Measurements from ENCODE around the gene GPC5. TPM values are rescaled to one million over a fixed set of nuclear protein-coding genes. Genes with fewer than 3 reads are reported as not detected.

GPC5 gene
- total RNA-seq, 1 donor from 2014 or later: 0.28 TPM

GRCh38 chr13:91767651-91768050 is 369.2 kb downstream of the GPC5 start:
- no peak for TF ChIP-seq CTCF (conservative IDR thresholded peaks at IDR 0.05)

GRCh38 chr13:91768746-91769145 is 370.3 kb downstream of the GPC5 start:
- H3K27me3 Mint-ChIP-seq (ENCODE audit: low read depth): no peaks in the 10 kb centered on the region
- no peaks in the 10 kb centered on the region for H3K36me3 Mint-ChIP-seq (ENCODE audit: low read depth)

More at GRCh38 chr13:91767651-91768050, 369.2 kb downstream of the GPC5 start:
- Mint-ChIP-seq H3K4me3 (no peak overlapping the region), H3K4me1 (no peaks in the 10 kb centered on the region), H3K36me3 (ENCODE audit: low read depth) (no peaks in the 10 kb centered on the region), H3K27ac (ENCODE audit: unreplicated experiment) (no peak overlapping the region), H3K27me3 (ENCODE audit: low read depth) (no peaks in the 10 kb centered on the region), H3K9me3 (peaks cover 2% of the 10 kb centered on the region)
- DNase-seq (ENCODE audit: low read depth, low spot score): no peak

GRCh38 chr13:91771229-91771628 is 372.8 kb downstream of the GPC5 start:
- H3K27ac Mint-ChIP-seq (ENCODE audit: unreplicated experiment): no peak overlapping the region
- no peaks in the 10 kb centered on the region for H3K4me1 Mint-ChIP-seq
- no peaks in the 10 kb centered on the region for H3K36me3 Mint-ChIP-seq (ENCODE audit: low read depth)
- no peak overlapping the region for H3K4me3 Mint-ChIP-seq
- H3K27me3 Mint-ChIP-seq (ENCODE audit: low read depth): no peaks in the 10 kb centered on the region
- peaks cover 2% of the 10 kb centered on the region for H3K9me3 Mint-ChIP-seq
- no peak for TF ChIP-seq CTCF (conservative IDR thresholded peaks at IDR 0.05)
- DNase-seq (ENCODE audit: low read depth, low spot score): no peak

More at GRCh38 chr13:91768746-91769145, 370.3 kb downstream of the GPC5 start:
- Mint-ChIP-seq H3K4me3 (no peak overlapping the region), H3K27ac (ENCODE audit: unreplicated experiment) (no peak overlapping the region), H3K9me3 (peaks cover 2% of the 10 kb centered on the region), H3K4me1 (no peaks in the 10 kb centered on the region)
- no peak for TF ChIP-seq CTCF (conservative IDR thresholded peaks at IDR 0.05)
- no peak for DNase-seq (ENCODE audit: low read depth, low spot score)

- no peak overlapping the region for H3K27ac Mint-ChIP-seq (ENCODE audit: unreplicated experiment)
- peaks cover 2% of the 10 kb centered on the region for H3K9me3 Mint-ChIP-seq
Observed at GRCh38 chr13:91773591-91774227, 375.3 kb downstream of the GPC5 start.

GRCh38 chr13:91774397-91774796 is 376.0 kb downstream of the GPC5 start:
- no peaks in the 10 kb centered on the region for H3K4me1 Mint-ChIP-seq
- H3K9me3 Mint-ChIP-seq: peaks cover 1% of the 10 kb centered on the region
- H3K27ac Mint-ChIP-seq (ENCODE audit: unreplicated experiment): peak overlapping the region; percentile 53
- H3K27me3 Mint-ChIP-seq (ENCODE audit: low read depth): no peaks in the 10 kb centered on the region
- no peak for DNase-seq (ENCODE audit: low read depth, low spot score)
- TF ChIP-seq CTCF (conservative IDR thresholded peaks at IDR 0.05): no peak
- H3K4me3 Mint-ChIP-seq: no peak overlapping the region
- H3K36me3 Mint-ChIP-seq (ENCODE audit: low read depth): no peaks in the 10 kb centered on the region

More at GRCh38 chr13:91773591-91774227, 375.3 kb downstream of the GPC5 start:
- DNase-seq (ENCODE audit: low read depth, low spot score): no peak
- Mint-ChIP-seq H3K4me3 (no peak overlapping the region), H3K27me3 (ENCODE audit: low read depth) (no peaks in the 10 kb centered on the region), H3K36me3 (ENCODE audit: low read depth) (no peaks in the 10 kb centered on the region), H3K4me1 (no peaks in the 10 kb centered on the region)
- no peak for TF ChIP-seq CTCF (conservative IDR thresholded peaks at IDR 0.05)
